ENCODE measurements around the gene GJA8. TPM values are rescaled to one million over a fixed set of nuclear protein-coding genes. Genes with fewer than 3 reads are reported as not detected.

The GJA8 gene
- polyA plus RNA-seq, 1 donor, result not detected

DNA sequence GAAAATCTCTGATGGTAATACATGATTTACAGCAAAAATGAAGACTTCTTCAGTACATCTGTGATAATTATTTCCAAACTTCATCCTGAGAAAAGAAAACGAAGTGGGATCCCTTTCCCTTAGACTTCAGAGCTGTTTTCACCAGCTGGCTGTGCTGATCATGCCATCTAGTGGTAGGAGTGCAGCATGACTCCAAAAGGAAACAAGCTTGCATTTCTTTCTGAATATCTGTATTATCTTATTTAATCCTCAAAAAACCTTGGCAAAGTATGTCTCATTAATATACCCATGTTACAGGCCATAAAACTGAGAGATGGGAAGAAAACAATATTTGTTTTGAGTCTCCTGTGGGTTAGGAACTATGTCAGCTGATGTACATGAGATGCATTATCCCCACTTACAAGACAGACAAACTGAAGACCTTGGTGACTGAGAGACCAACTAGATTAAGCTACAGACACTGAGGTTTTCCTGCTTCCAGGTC lies 9.8 kb upstream of the GJA8 start:
- no peaks in the 10 kb centered on the region for H3K4me1 ChIP-seq (ENCODE audit: control insufficient read depth, insufficient read depth, low read length)
- peak; percentile 30 to 43 for DNase-seq
- no peaks in the 10 kb centered on the region for H3K36me3 ChIP-seq (ENCODE audit: control insufficient read depth, insufficient read depth, low read length)
- no peaks in the 10 kb centered on the region for H3K9me3 ChIP-seq (ENCODE audit: control insufficient read depth, low read depth, low read length)
- no CpG with 5 or more reads among the region's 1 CpG for WGBS (ENCODE audit: insufficient coverage, low lambda C conversion rate)
- H3K27me3 ChIP-seq (ENCODE audit: control insufficient read depth, insufficient read depth, low read length), result no peaks in the 10 kb centered on the region
- H3K4me3 ChIP-seq (ENCODE audit: low read length), result no peak overlapping the region
- no peak overlapping the region for H3K27ac ChIP-seq (ENCODE audit: low read length)

DNA sequence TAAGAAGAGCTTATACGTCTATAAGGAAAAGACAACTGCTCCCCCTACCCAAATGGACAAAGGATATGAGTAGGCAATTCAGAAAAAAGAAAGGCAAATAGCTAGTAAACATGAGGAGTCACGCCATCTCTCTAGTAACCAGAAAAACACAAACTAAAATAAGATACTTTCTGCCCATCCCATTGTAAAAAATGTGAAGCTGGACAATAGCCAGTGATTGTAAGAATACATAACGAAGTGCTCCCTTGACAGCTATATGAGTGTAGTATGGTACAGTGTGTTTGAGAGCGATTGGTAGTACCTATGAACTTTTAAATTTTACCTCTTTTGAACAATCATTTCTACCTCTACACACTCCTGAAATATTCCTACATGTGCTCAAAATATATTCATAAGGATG lies 7.5 kb upstream of the GJA8 start:
- Histone ChIP-seq H3K27ac (ENCODE audit: low read length) (no peak overlapping the region), H3K9me3 (ENCODE audit: control insufficient read depth, low read depth, low read length) (no peaks in the 10 kb centered on the region), H3K27me3 (ENCODE audit: control insufficient read depth, insufficient read depth, low read length) (no peaks in the 10 kb centered on the region), H3K4me1 (ENCODE audit: control insufficient read depth, insufficient read depth, low read length) (no peaks in the 10 kb centered on the region), H3K4me3 (ENCODE audit: low read length) (no peak overlapping the region), H3K36me3 (ENCODE audit: control insufficient read depth, insufficient read depth, low read length) (no peaks in the 10 kb centered on the region)
- 87% methylated on average over 3 of the region's 4 CpGs for WGBS (ENCODE audit: insufficient coverage, low lambda C conversion rate)
- no peak for DNase-seq

DNA sequence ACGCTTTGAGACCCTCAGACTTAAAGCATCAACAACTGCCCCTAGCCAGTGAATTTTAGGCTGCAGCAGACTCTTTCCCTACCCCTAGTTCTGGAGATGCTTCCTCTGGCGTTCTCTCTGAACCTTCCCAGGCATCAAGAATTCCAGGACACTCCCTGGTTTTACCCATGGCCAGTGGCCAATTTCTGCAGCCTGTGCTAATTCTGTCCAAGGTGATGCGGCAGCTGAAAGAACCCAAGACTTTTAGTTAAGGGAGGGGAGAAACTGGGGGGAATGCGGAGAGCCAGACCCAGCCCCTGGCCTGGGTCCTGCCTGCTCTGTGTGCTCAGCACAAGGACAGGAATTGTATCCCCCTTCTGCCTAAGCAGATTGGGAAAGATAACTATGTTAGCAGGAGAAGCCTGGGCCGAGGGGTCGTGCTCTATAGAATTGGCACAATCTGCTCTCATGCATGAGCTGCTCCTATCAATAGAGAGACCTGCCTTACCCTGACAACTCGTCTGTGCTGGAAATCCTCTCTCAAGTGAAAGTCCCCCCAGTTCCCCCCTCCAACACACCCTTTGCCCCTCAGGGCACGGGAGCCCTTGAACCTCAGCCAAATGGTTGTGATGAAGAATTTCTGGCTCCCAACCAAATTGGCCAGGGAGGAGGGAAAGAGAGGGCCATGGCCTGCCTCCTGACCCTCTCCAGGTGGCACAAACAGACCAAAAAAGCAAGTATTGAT lies 5.4 kb upstream of the GJA8 start:
- no peaks in the 10 kb centered on the region for H3K27me3 ChIP-seq (ENCODE audit: control insufficient read depth, insufficient read depth, low read length)
- H3K4me1 ChIP-seq (ENCODE audit: control insufficient read depth, insufficient read depth, low read length), result no peaks in the 10 kb centered on the region
- no peaks in the 10 kb centered on the region for H3K36me3 ChIP-seq (ENCODE audit: control insufficient read depth, insufficient read depth, low read length)
- WGBS (ENCODE audit: insufficient coverage, low lambda C conversion rate), result no CpG with 5 or more reads among the region's 8 CpGs
- H3K9me3 ChIP-seq (ENCODE audit: control insufficient read depth, low read depth, low read length), result no peaks in the 10 kb centered on the region
- no peak overlapping the region for H3K27ac ChIP-seq (ENCODE audit: low read length)
- peak in 1 of 2 donors; percentile 24 for DNase-seq
- no peak overlapping the region for H3K4me3 ChIP-seq (ENCODE audit: low read length)

DNA sequence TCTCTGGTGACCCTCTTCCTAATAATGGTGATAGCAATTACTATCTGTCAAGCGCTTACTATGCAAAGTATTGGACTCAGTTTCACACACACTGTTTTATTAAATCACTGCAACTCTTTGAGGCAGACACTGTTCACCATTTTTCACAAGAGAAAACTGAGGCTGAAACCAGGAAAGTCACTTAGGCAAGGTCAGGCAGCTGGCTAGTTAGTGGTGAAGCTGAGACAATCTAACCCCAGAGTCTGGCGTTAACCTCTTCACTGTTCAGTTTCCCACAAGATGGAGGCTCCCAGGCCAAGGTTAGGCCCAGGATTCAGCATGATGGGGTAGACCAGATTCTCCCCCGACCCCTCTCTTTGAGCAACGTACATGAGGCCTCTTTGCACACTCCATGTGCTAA lies 4.8 kb upstream of the GJA8 start:
- no peak for DNase-seq
- H3K9me3 ChIP-seq (ENCODE audit: control insufficient read depth, low read depth, low read length), result no peaks in the 10 kb centered on the region
- no peak overlapping the region for H3K27ac ChIP-seq (ENCODE audit: low read length)
- H3K4me3 ChIP-seq (ENCODE audit: low read length), result no peak overlapping the region
- no peaks in the 10 kb centered on the region for H3K27me3 ChIP-seq (ENCODE audit: control insufficient read depth, insufficient read depth, low read length)
- no peaks in the 10 kb centered on the region for H3K36me3 ChIP-seq (ENCODE audit: control insufficient read depth, insufficient read depth, low read length)
- H3K4me1 ChIP-seq (ENCODE audit: control insufficient read depth, insufficient read depth, low read length), result no peaks in the 10 kb centered on the region
- 100% methylated on average over 1 of the region's 4 CpGs for WGBS (ENCODE audit: insufficient coverage, low lambda C conversion rate)

DNA sequence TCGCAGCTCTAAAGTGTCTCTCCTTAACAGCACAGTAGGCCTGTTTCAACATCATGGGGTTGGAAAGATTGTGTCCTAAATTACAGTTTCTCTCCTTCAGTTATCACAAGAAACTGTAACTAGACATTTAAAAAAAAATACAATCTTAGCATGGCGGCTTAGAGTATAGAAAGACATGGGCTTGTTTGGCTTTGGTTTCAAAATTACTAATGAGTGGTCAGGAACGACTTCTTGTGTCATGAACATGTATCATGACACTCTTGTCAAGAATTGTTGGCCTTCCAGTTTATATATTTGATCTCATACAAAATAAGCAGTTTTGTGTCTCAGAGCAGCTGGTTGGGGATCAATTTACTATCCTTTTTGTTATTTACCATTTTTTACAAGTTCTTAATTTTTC lies 2.1 kb downstream of the GJA8 start:
- H3K27me3 ChIP-seq (ENCODE audit: control insufficient read depth, insufficient read depth, low read length), result peaks cover 3% of the 10 kb centered on the region
- no peaks in the 10 kb centered on the region for H3K36me3 ChIP-seq (ENCODE audit: control insufficient read depth, insufficient read depth, low read length)
- no peak overlapping the region for H3K27ac ChIP-seq (ENCODE audit: low read length)
- DNase-seq, result no peak
- no peaks in the 10 kb centered on the region for H3K9me3 ChIP-seq (ENCODE audit: control insufficient read depth, low read depth, low read length)
- H3K4me1 ChIP-seq (ENCODE audit: control insufficient read depth, insufficient read depth, low read length), result no peaks in the 10 kb centered on the region
- H3K4me3 ChIP-seq (ENCODE audit: low read length), result no peak overlapping the region
- WGBS (ENCODE audit: insufficient coverage, low lambda C conversion rate), result 83% methylated on average over 2 of the region's 3 CpGs

DNA sequence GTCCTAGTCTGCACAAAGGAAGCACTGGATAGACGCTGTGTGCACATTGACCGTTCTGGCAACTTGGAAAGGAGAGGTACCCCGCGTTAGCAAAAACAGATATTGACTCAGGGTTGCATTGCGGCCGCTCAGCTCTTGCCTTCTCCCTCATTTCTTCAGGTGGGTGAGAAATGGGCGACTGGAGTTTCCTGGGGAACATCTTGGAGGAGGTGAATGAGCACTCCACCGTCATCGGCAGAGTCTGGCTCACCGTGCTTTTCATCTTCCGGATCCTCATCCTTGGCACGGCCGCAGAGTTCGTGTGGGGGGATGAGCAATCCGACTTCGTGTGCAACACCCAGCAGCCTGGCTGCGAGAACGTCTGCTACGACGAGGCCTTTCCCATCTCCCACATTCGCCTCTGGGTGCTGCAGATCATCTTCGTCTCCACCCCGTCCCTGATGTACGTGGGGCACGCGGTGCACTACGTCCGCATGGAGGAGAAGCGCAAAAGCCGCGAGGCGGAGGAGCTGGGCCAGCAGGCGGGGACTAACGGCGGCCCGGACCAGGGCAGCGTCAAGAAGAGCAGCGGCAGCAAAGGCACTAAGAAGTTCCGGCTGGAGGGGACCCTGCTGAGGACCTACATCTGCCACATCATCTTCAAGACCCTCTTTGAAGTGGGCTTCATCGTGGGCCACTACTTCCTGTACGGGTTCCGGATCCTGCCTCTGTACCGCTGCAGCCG lies 5.4 kb downstream of the GJA8 start:
- Histone ChIP-seq H3K36me3 (ENCODE audit: control insufficient read depth, insufficient read depth, low read length) (no peaks in the 10 kb centered on the region), H3K4me1 (ENCODE audit: control insufficient read depth, insufficient read depth, low read length) (no peaks in the 10 kb centered on the region), H3K27me3 (ENCODE audit: control insufficient read depth, insufficient read depth, low read length) (peaks cover 6% of the 10 kb centered on the region), H3K27ac (ENCODE audit: low read length) (no peak overlapping the region), H3K9me3 (ENCODE audit: control insufficient read depth, low read depth, low read length) (no peaks in the 10 kb centered on the region), H3K4me3 (ENCODE audit: low read length) (no peak overlapping the region)
- WGBS (ENCODE audit: insufficient coverage, low lambda C conversion rate), result no CpG with 5 or more reads among the region's 44 CpGs
- no peak for DNase-seq

DNA sequence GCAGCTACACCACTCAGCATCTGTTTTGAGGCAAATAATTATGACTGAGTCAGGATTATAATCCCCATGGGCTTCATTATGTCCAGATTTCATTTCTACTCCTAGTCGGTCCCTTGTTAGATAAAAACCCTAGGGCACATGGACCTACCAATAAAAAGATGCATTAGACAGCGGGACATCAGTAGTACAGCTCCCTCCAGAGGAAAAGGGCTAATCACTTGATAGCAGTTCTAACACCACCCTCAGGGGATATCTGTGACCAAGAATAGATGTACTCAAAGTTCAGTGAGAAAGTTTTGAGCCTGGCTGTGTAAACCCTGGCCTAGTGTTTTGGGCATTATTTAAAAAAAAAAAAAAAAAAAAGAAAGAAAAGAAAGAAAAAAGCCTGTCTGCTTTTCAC lies 10.0 kb downstream of the GJA8 start:
- Histone ChIP-seq H3K27ac (ENCODE audit: low read length) (no peak overlapping the region), H3K4me3 (ENCODE audit: low read length) (no peak overlapping the region), H3K36me3 (ENCODE audit: control insufficient read depth, insufficient read depth, low read length) (no peaks in the 10 kb centered on the region), H3K9me3 (ENCODE audit: control insufficient read depth, low read depth, low read length) (no peaks in the 10 kb centered on the region), H3K4me1 (ENCODE audit: control insufficient read depth, insufficient read depth, low read length) (no peaks in the 10 kb centered on the region), H3K27me3 (ENCODE audit: control insufficient read depth, insufficient read depth, low read length) (peaks cover 7% of the 10 kb centered on the region)
- no CpG with 5 or more reads among the region's 2 CpGs for WGBS (ENCODE audit: insufficient coverage, low lambda C conversion rate)
- DNase-seq, result no peak

DNA sequence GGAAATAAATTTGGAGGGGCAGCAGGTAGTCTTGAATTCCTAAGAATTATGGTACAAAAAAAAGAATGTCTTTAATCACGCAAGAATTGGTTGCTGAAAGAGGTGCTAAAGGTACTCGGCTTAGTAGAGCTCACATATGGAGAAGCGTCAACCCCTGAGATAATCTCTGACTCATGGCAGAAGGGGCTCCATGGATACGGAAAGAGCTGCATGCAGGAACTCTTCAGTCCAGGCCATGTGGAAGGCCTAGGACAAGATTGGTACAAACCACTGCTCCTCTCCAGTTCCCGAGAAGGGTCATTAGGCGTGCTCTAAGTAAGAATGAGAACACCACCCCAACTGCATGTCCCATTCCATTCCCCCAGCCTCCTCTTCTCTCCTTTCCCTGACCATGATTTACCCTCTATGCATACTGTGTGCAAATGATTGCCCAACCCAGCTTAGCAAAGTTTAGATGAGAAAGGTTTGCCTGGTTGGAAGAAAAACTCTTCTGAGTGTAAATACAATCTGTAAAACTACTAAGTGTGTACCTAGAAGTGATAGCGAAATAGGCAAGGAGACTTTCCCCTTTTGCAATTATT lies 10.9 kb downstream of the GJA8 start:
- no peaks in the 10 kb centered on the region for H3K4me1 ChIP-seq (ENCODE audit: control insufficient read depth, insufficient read depth, low read length)
- no CpG with 5 or more reads among the region's 7 CpGs for WGBS (ENCODE audit: insufficient coverage, low lambda C conversion rate)
- no peak for DNase-seq
- H3K36me3 ChIP-seq (ENCODE audit: control insufficient read depth, insufficient read depth, low read length), result no peaks in the 10 kb centered on the region
- H3K27me3 ChIP-seq (ENCODE audit: control insufficient read depth, insufficient read depth, low read length), result peaks cover 7% of the 10 kb centered on the region
- no peaks in the 10 kb centered on the region for H3K9me3 ChIP-seq (ENCODE audit: control insufficient read depth, low read depth, low read length)
- no peak overlapping the region for H3K27ac ChIP-seq (ENCODE audit: low read length)
- H3K4me3 ChIP-seq (ENCODE audit: low read length), result no peak overlapping the region

DNA sequence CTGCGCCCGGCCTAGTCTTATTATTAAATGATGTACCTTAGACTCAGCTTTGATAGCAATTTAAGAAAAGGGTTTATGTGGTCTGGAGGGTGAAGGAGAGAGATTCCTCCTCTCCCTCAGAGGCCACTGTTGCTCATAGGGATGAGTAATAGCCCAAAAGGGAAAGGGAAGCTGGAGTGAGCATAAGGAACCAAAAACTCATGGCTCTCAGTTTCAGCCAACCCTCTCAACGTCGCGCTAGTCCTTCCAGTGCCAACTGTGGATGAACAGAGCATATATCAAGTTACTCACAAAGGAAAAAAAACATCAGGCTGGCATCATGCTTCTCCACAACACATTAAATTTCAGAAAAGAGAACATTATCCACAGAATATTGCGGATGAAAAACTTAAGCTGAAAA lies 17.3 kb downstream of the GJA8 start:
- Histone ChIP-seq H3K4me1 (ENCODE audit: control insufficient read depth, insufficient read depth, low read length) (no peaks in the 10 kb centered on the region), H3K9me3 (ENCODE audit: control insufficient read depth, low read depth, low read length) (no peaks in the 10 kb centered on the region), H3K4me3 (ENCODE audit: low read length) (no peak overlapping the region), H3K27ac (ENCODE audit: low read length) (no peak overlapping the region), H3K36me3 (ENCODE audit: control insufficient read depth, insufficient read depth, low read length) (no peaks in the 10 kb centered on the region), H3K27me3 (ENCODE audit: control insufficient read depth, insufficient read depth, low read length) (peaks cover 7% of the 10 kb centered on the region)
- no CpG with 5 or more reads among the region's 6 CpGs for WGBS (ENCODE audit: insufficient coverage, low lambda C conversion rate)
- DNase-seq, result no peak

DNA sequence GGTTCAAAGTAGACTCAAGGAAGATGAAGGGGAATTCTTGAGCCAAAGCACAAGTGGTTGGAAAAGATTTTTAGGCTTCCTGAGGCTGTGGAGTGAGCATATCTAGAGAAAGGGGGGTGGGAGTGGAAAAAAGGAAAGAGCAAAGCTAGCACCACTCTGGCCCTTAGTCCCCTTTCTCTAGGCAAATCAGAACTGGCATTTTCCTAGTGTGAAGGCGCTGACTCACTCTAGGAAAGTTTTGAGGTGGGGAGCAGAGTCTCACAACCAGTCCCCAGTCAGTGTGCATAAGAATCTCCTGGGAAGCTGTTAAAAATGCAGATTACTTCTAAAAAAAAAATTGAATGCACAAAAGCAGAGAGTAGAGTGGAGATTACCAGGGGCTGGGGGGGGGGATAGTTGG lies 22.2 kb downstream of the GJA8 start:
- peaks cover 2% of the 10 kb centered on the region for H3K27me3 ChIP-seq (ENCODE audit: control insufficient read depth, insufficient read depth, low read length)
- H3K4me3 ChIP-seq (ENCODE audit: low read length), result no peak overlapping the region
- H3K9me3 ChIP-seq (ENCODE audit: control insufficient read depth, low read depth, low read length), result no peaks in the 10 kb centered on the region
- H3K27ac ChIP-seq (ENCODE audit: low read length), result no peak overlapping the region
- no CpG with 5 or more reads among the region's 1 CpG for WGBS (ENCODE audit: insufficient coverage, low lambda C conversion rate)
- H3K36me3 ChIP-seq (ENCODE audit: control insufficient read depth, insufficient read depth, low read length), result no peaks in the 10 kb centered on the region
- DNase-seq, result no peak
- H3K4me1 ChIP-seq (ENCODE audit: control insufficient read depth, insufficient read depth, low read length), result no peaks in the 10 kb centered on the region

Measured in large intestine (tissue), 3 donors.